SK-N-SH treated with all-trans-retinoic acid at 6 μM for 48 hours (cell line): ENCODE results near the gene ZFYVE21.

Source experiments
- ATAC-seq: fragments of 200-7000 bp; cut with Tn5 transposase; 3 replicates; pipeline ENCODE4 v1.9.1; 2020; ENCODE audit warnings: mild to moderate bottlenecking, moderate library complexity
- ARNTL ChIP-seq: fragments of 450-650 bp; formaldehyde crosslinking; IDR thresholded peaks from 2 replicates; pipeline ENCODE4 v1.5.0; 2020; ENCODE audit warnings: low read depth, mild to moderate bottlenecking, moderate library complexity, borderline replicate concordance
- BACH2 ChIP-seq: fragments of 250-450 bp; sonication (Bioruptor Pico); IDR thresholded peaks from 2 replicates; pipeline ENCODE4 v1.9.0; 2021; ENCODE audit warnings: mild to moderate bottlenecking, borderline replicate concordance
- CREB5 ChIP-seq: fragments of 250-450 bp; sonication (Bioruptor Pico); IDR thresholded peaks from 2 replicates; pipeline ENCODE4 v1.5.1; 2020; ENCODE audit warnings: low read depth, mild to moderate bottlenecking, moderate library complexity
- CSDC2 ChIP-seq: fragments of 250-450 bp; sonication (Bioruptor Pico); IDR thresholded peaks from 2 replicates; pipeline ENCODE4 v1.5.0; 2020; ENCODE audit warnings: mild to moderate bottlenecking, moderate library complexity
- ESRRG ChIP-seq: fragments of 250-450 bp; sonication (Bioruptor Pico); IDR thresholded peaks from 2 replicates; pipeline ENCODE4 v1.6.1; 2021; ENCODE audit warnings: mild to moderate bottlenecking
- GLIS3 ChIP-seq: fragments of 250-450 bp; sonication (Bioruptor Pico); IDR thresholded peaks from 2 replicates; pipeline ENCODE4 v1.5.0; 2020; ENCODE audit warnings: mild to moderate bottlenecking, moderate library complexity
- ISL1 ChIP-seq: fragments of 250-450 bp; sonication (Bioruptor Pico); IDR thresholded peaks from 2 replicates; pipeline ENCODE4 v2.1.2; 2022; ENCODE audit warnings: mild to moderate bottlenecking, moderate library complexity
- OSR1 ChIP-seq: fragments of 250-450 bp; sonication (Bioruptor Pico); IDR thresholded peaks from 2 replicates; pipeline ENCODE4 v1.8.0; 2022; ENCODE audit warnings: moderate library complexity, mild to moderate bottlenecking, inconsistent platforms
- PATZ1 ChIP-seq: fragments of 250-450 bp; sonication (Bioruptor Pico); IDR thresholded peaks from 2 replicates; pipeline ENCODE4 v1.8.0; 2020; ENCODE audit warnings: mild to moderate bottlenecking, moderate library complexity, borderline replicate concordance
- POU6F1 ChIP-seq: fragments of 250-450 bp; sonication (Bioruptor Pico); IDR thresholded peaks from 2 replicates; pipeline ENCODE4 v1.8.0; 2021; ENCODE audit warnings: low read depth, mild to moderate bottlenecking, moderate library complexity, borderline replicate concordance
- PPARA ChIP-seq: fragments of 250-450 bp; sonication (Bioruptor Pico); IDR thresholded peaks from 2 replicates; pipeline ENCODE4 v1.5.0; 2020; ENCODE audit warnings: mild to moderate bottlenecking, borderline replicate concordance
- SNAI2 ChIP-seq: fragments of 250-450 bp; sonication (Bioruptor Pico); IDR thresholded peaks from 2 replicates; pipeline ENCODE4 v1.5.0; 2020; ENCODE audit warnings: mild to moderate bottlenecking, moderate library complexity
- TCF4 ChIP-seq: fragments of 250-450 bp; sonication (Bioruptor Pico); IDR thresholded peaks from 2 replicates; pipeline ENCODE4 v1.8.0; 2021; ENCODE audit warnings: mild to moderate bottlenecking, moderate library complexity, borderline replicate concordance
- TOX ChIP-seq: fragments of 250-450 bp; sonication (Bioruptor Pico); IDR thresholded peaks from 2 replicates; pipeline ENCODE4 v1.8.0; 2021; ENCODE audit warnings: mild to moderate bottlenecking, moderate library complexity, borderline replicate concordance
- ZC3H10 ChIP-seq: fragments of 250-450 bp; sonication (Bioruptor Pico); IDR thresholded peaks from 2 replicates; pipeline ENCODE4 v1.5.1; 2021; ENCODE audit warnings: mild to moderate bottlenecking, moderate library complexity
- ZFP3 ChIP-seq: fragments of 250-450 bp; sonication (Bioruptor Pico); IDR thresholded peaks from 2 replicates; pipeline ENCODE4 v1.5.0; 2020; ENCODE audit warnings: mild to moderate bottlenecking, moderate library complexity
- ZFP30 ChIP-seq: fragments of 450-650 bp; formaldehyde crosslinking; IDR thresholded peaks from 2 replicates; pipeline ENCODE4 v1.5.0; 2022; ENCODE audit warnings: mild to moderate bottlenecking, moderate library complexity
- ZNF565 ChIP-seq: fragments of 450-650 bp; formaldehyde crosslinking; conservative IDR thresholded peaks from 2 replicates; pipeline ENCODE4 v1.5.0; 2020; ENCODE audit warnings: low read depth, mild to moderate bottlenecking, moderate library complexity
- ZNF8 ChIP-seq: fragments of 450-650 bp; formaldehyde crosslinking; IDR thresholded peaks from 2 replicates; pipeline ENCODE4 v1.5.0; 2020; ENCODE audit warnings: mild to moderate bottlenecking, moderate library complexity
- TF ChIP-seq, protein P1 (sequence below): fragments of 250-450 bp; sonication (Bioruptor Pico); IDR thresholded peaks from 2 replicates; pipeline ENCODE4 v1.5.0; 2020; ENCODE audit warnings: mild to moderate bottlenecking, moderate library complexity
- TF ChIP-seq, protein P2 (sequence below): fragments of 250-450 bp; sonication (Bioruptor Pico); IDR thresholded peaks from 2 replicates; pipeline ENCODE4 v1.5.1; 2021; ENCODE audit warnings: mild to moderate bottlenecking, moderate library complexity

Gene ZFYVE21

GRCh38 chr14:103749452-103749851, 33.8 kb downstream of the ZFYVE21 start:
- peak; percentile 40; the same call in 2 of the 3 replicates for ATAC-seq
- TF ChIP-seq BACH2 = no peak
- TF ChIP-seq GLIS3 = no peak

GRCh38 chr14:103749860-103750259, 34.2 kb downstream of the ZFYVE21 start:
- no peak for ATAC-seq
- TF ChIP-seq OSR1 (CRISPR knock-in tag) (no peak), GLIS3 (no peak), ZNF8 (CRISPR knock-in tag) (no peak), ZC3H10 (CRISPR knock-in tag) (no peak), ISL1 (no peak), BACH2 (no peak), CREB5 (CRISPR knock-in tag) (no peak), ARNTL (CRISPR knock-in tag) (no peak), TCF4 (no peak), ZNF565 (CRISPR knock-in tag) (no peak), ZFP30 (CRISPR knock-in tag) (no peak)

DNA sequence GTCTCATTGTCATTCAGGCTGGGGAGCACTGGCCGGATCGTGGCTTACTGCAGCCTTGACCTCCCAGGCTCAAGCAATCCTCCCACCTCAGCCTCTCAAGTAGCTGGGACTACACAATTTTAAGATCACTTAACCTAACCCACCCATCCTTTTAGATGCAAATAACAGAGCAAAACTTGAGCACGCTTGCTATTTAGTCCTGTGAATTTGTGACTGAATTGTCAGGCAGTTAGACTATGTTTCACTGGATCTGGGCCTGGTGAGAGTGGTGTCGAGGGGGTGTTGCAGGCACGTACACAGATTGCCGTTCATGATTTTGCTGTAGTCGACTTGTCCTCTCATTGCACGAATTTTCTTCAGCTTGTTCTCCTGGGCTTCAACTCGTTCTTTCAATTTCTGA, 38.2 kb downstream of the ZFYVE21 start:
- ATAC-seq = no peak
- TF ChIP-seq ZFP30 (CRISPR knock-in tag) = no peak
- TF ChIP-seq ZC3H10 (CRISPR knock-in tag) = no peak
- TF ChIP-seq ESRRG (CRISPR knock-in tag) = no peak
- TF ChIP-seq, protein P1, sequence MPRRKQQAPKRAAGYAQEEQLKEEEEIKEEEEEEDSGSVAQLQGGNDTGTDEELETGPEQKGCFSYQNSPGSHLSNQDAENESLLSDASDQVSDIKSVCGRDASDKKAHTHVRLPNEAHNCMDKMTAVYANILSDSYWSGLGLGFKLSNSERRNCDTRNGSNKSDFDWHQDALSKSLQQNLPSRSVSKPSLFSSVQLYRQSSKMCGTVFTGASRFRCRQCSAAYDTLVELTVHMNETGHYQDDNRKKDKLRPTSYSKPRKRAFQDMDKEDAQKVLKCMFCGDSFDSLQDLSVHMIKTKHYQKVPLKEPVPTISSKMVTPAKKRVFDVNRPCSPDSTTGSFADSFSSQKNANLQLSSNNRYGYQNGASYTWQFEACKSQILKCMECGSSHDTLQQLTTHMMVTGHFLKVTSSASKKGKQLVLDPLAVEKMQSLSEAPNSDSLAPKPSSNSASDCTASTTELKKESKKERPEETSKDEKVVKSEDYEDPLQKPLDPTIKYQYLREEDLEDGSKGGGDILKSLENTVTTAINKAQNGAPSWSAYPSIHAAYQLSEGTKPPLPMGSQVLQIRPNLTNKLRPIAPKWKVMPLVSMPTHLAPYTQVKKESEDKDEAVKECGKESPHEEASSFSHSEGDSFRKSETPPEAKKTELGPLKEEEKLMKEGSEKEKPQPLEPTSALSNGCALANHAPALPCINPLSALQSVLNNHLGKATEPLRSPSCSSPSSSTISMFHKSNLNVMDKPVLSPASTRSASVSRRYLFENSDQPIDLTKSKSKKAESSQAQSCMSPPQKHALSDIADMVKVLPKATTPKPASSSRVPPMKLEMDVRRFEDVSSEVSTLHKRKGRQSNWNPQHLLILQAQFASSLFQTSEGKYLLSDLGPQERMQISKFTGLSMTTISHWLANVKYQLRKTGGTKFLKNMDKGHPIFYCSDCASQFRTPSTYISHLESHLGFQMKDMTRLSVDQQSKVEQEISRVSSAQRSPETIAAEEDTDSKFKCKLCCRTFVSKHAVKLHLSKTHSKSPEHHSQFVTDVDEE (CRISPR knock-in tag) = no peak
- no peak for TF ChIP-seq ISL1
- TF ChIP-seq, protein P2, sequence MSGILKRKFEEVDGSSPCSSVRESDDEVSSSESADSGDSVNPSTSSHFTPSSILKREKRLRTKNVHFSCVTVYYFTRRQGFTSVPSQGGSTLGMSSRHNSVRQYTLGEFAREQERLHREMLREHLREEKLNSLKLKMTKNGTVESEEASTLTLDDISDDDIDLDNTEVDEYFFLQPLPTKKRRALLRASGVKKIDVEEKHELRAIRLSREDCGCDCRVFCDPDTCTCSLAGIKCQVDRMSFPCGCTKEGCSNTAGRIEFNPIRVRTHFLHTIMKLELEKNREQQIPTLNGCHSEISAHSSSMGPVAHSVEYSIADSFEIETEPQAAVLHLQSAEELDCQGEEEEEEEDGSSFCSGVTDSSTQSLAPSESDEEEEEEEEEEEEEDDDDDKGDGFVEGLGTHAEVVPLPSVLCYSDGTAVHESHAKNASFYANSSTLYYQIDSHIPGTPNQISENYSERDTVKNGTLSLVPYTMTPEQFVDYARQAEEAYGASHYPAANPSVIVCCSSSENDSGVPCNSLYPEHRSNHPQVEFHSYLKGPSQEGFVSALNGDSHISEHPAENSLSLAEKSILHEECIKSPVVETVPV (CRISPR knock-in tag) = no peak
- no peak for TF ChIP-seq PPARA (CRISPR knock-in tag)
- TF ChIP-seq TOX (CRISPR knock-in tag) = no peak
- TF ChIP-seq BACH2 = no peak
- TF ChIP-seq SNAI2 (CRISPR knock-in tag) = no peak
- TF ChIP-seq ZFP3 = no peak
- no peak for TF ChIP-seq POU6F1 (CRISPR knock-in tag)
- TF ChIP-seq GLIS3 = no peak
- no peak for TF ChIP-seq PATZ1 (CRISPR knock-in tag)
- TF ChIP-seq OSR1 (CRISPR knock-in tag) = no peak

- no peak for ATAC-seq
- no peak for TF ChIP-seq POU6F1 (CRISPR knock-in tag)
- no peak for TF ChIP-seq TCF4
- TF ChIP-seq ARNTL (CRISPR knock-in tag) = no peak
- TF ChIP-seq CSDC2 = no peak
- no peak for TF ChIP-seq PPARA (CRISPR knock-in tag)
These were observed 39.5 kb downstream of the ZFYVE21 start for GRCh38 chr14:103755060-103755459.
